ENCODE data around the gene TBX3.

Gene TBX3

DNA sequence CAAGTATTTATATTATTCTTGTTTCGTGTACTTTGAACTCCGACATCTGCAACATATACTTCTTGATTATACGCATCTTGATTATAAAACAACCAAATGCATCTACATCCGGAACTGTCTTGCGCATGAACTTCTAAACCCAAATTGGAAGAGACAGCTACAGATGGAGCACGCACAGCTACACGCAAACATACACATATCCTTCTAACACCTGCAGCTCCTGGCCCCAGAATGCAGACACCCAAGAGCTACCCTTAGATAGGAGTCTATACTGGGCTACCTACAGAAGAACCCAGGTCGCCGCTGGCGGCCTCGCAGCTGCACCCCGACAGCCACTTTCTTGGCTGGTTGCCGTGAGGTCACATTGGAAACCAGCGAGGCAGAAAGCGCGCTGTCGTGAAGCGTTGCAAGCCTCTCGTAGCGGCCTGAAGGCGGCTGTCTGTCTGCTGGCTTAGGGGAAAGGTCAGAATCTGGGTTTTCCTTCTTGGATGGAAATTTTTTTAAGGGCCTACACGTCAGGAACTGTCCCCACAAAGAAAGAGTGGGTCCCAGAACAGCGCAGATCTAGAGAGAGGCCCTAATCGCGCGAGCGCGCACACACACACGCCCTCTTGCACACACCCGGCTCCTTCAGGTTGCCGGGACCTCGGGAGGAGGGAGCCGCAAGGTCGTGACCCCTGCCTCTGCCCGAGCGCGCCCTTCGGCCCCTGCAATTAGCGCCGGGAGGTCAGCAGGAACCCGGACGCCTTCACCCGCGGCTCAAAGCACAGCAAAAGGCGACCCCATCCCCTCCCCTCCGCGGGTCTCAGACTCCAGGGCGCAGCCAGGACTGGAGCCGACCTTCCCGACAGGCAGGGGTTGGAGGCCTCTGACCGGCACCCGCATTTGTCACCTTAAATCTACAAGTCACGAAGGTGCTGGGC lies 17.0 kb downstream of the TBX3 start:
- DNase-seq, result no peak

DNA sequence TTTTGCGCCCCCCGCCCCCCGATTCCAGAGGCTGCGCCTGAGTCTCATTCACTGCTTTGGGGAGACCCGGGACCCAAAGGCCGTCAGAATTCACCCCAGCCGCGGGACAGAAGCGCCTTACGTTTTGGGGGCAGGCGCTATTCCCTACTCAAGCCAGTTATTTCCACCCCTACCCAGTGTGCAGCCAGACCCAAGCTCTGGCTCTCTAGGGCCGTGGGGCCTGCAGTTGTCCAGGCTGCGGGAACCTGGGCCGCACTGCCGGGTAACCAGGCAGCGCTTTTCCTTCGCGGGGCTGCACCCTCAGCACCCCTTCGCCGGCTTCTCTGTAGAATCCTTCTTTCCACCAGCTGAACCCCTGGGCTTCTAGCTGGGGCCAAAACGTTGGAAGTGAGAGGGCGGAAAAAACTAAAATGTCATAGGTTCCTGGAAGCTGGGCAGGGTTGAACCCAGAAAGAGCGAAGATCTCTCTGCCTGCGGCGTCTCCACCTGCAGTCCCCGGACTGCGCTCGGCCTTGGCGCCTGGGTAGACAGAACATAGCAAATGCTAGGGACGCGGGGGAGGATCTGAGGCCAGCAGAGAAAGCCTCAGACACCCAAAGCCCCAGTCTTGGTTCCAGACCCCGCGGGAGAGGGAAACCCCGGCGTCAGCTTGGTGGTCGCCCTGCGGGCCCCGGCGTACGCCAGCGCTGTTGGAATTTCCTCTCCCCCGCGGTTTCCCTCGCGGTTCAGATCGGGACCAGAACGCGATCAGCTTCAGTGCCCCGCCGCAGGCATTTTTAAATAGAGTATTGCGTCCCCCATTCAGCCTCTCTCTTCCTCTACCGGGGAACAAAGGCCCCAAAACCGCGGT lies 18.3 kb downstream of the TBX3 start:
- no peak for DNase-seq

GRCh38 chr12:114664651-114665320 lies 19.2 kb downstream of the TBX3 start:
- no peak for DNase-seq

- DNase-seq, result peak in 1 of 2 experiments; percentile 22
Observed at GRCh38 chr12:114662512-114663177, 21.3 kb downstream of the TBX3 start.

DNA sequence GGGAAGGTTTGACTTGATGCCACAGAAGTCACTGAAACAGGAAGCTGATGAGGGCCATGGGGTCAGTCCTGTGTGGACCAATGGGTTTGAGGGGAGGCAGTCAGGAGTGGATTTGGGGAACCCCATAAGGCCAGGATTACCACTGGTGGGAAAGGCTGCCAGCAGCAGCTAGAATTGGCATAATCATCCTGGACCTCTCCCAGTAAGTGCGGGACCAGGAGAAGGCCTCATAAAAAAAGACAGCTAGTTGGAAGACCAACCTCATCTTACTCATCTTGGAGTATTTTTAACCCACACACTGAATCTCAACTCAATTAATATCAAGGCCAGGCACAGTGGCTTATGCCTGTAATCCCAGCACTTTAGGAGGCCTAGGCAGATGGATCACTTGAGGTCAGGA lies 22.7 kb downstream of the TBX3 start:
- no peak for DNase-seq

GRCh38 chr12:114659084-114659483 lies 24.9 kb downstream of the TBX3 start:
- no peak for DNase-seq

DNA sequence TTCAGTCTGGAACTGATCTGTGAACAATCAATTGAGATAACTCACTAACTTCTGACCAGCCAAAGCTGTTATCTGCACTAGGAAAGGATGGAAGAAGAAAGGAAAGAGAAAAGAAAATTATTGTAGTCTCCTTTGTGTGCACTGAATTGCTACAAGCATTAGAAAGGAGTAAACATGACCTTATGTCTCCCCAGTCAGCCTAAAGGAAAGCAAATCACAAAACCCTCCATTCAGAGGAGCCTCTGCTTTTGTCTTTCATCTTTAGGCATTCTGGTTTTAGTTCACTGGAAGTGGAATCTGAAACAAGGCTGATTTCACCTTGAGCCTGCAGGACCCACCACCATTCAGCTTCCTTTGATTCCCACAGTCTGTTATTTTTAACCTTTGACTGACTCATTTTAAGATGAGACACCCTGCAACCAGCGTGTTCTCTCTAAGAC lies 26.0 kb downstream of the TBX3 start:
- DNase-seq, result no peak

DNA sequence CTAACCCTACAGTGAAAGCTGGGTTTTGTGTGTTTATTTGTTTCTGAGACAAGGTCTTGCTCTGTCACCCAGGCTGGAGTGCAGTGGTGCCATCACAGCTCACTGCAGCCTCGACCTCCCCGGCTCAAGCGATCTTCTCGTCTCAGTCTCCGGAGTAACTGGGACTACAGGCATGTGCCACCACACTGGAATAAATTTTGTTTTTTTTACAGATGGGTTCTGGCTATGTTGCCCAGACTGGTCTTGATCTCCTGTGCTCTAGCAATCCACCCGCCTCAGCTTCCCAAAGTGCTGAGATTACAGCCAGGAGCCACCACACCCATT lies 26.4 kb downstream of the TBX3 start:
- DNase-seq, result no peak

DNA sequence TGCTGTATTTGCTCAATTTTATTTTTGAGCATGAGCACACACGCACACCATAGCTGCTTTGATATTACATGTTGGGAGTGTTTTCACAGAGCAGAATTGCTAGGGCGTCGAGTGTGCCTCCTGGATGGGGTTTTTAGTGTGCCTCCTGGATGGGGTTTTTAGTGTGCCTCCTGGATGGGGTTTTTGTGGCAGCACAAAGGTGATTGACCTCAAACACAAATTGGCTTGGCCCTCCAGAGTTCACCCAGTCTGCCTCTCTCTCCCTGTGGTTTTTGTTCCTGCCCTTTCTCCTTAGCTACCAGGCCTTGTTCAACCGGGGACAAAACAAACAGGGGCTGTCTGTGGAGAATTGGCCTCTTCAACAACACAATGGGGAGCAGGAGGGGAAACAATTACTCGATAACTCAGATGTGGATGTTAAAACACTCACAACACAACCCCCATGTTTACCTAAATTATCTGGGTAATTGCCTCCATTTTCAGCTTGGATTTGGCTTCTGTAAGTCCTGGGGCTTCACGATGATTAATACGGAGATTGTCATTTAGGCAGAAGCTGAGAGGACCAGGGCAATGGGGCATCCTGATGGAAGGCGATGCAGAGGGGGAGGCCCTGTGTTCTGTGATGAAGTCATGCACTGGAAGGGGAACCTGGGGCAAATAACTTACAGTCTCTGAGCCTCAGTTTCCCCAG lies 26.9 kb downstream of the TBX3 start:
- DNase-seq, result peak in 1 of 2 experiments; percentile 21

GRCh38 chr12:114655934-114656749 lies 27.8 kb downstream of the TBX3 start:
- DNase-seq, result peak in 1 of 2 experiments; percentile 12

- DNase-seq, result no peak
Observed at GRCh38 chr12:114649585-114649984, 34.4 kb downstream of the TBX3 start.

DNA sequence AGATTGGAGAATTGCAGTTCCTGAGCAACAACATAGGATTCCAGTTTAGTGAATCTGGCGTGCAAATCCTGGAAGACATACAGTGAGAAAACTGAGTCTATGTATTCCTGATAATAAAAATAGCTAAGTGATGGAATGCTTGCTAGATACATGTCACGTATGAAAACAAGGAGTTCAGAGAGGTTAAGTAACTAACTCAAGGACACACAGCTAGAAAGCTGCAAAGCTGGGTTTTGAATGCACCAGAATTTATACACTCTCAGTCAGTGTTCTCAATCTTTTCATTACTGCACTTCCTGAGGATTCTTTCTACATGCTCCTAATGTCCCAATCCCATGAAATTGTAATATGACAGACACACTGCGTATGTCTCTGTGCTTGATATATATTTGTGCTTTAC lies 35.3 kb downstream of the TBX3 start:
- no peak for DNase-seq

GRCh38 chr12:114638790-114639435 lies 45.1 kb downstream of the TBX3 start:
- no peak for DNase-seq

DNA sequence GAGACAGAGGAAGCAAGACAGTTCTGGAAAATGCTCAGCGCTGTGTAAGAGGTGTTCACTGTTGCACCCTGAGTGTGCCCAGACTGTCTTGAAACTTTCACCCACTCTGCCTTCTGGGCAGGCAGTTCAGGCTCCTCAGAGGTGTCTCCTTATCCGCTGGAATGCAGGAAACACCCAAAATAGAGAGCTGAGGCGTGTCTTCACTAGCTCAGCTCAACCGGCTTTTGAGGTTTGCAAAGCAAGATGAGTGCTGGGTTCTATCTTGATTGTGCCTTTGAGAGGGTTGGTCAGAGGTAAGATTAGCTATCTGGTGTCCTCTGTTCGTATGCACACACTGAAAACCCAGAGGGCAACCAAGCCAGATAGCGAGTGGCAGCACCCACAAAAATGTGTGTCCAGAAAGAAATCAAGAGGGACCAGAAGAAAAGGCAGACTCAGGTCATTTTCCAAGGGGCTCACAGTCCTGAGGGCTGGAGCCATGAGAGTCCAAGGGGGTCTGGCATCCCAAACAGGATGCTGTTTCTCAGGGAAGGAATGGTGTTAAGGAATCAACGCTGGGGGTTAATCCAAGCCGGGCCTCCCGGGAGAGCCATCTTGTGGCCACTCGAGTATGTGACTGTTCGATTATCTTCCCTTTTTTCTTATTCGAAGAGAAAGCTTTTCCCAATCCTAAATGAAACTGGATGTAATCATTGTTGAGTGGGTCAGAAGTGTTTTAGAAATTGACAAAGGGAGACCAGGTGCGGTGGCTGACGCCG lies 47.1 kb downstream of the TBX3 start:
- DNase-seq, result no peak

- no peak for DNase-seq
Observed at GRCh38 chr12:114631242-114631641, 52.7 kb downstream of the TBX3 start.

DNA sequence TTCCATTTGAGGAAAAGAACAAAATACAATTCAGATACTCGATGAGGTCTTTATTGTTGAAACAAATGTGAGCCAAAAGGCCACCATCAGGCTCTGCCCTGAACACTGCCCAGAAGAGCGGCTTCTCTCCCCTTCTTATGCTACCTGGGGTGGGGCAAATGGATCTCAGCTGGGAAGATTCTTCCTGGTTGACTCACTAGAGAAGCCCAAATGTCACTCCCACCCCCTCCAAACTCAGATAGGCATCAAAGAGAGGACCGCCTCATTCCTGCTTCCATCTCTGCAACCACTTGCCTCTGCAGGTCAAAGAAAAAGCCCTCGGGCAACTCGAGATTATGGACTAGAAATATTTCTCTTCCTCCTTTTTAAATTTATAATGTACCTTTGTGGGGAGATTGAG lies 55.8 kb downstream of the TBX3 start:
- DNase-seq, result no peak

DNA sequence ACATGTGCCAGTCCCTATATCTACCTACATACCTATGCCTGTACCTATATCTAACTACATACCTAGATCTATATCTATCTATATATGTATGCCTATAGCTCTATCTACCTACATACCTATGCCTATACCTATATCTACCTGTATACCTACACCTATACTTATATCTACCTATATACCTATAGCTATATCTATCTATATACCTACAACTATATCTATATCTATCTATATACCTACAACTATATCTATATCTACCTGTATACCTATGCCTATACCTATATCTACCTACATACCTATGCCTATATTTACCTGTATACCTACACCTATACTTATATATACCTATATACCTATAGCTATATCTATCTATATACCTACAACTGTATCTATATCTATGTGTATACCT lies 56.6 kb downstream of the TBX3 start:
- DNase-seq, result no peak

GRCh38 chr12:114625294-114625851 lies 58.6 kb downstream of the TBX3 start:
- DNase-seq, result peak; percentile 3 to 12

- DNase-seq, result no peak
Observed at GRCh38 chr12:114623737-114624136, 60.2 kb downstream of the TBX3 start.

Data from NCI-H1930 (cell line).